ENCODE data around the gene HPN. TPM values are rescaled to one million over a fixed set of nuclear protein-coding genes. Genes with fewer than 3 reads are reported as not detected.

The HPN gene
- total and polyA plus RNA-seq, 2 of the 13 experiments (the other 11 are each of a cell fraction or from before 2014, with no cell fraction given) = 46.7 to 261 TPM

- TF ChIP-seq CREB1 (IDR thresholded peaks at IDR 0.05) (no peak), CREB1 (CRISPR knock-in tag; IDR thresholded peaks at IDR 0.05) (no peak), SP140L (CRISPR knock-in tag; IDR thresholded peaks at IDR 0.05; ENCODE audit: borderline replicate concordance) (no peak), ZNF280D (CRISPR knock-in tag; IDR thresholded peaks at IDR 0.05) (no peak), ZBTB7A (CRISPR knock-in tag; IDR thresholded peaks at IDR 0.05) (no peak; the same call in 1 of the 2 replicates), ZNF616 (CRISPR knock-in tag; IDR thresholded peaks at IDR 0.05; ENCODE audit: low read depth) (no peak), TBL1XR1 (IDR thresholded peaks at IDR 0.05; ENCODE audit: borderline replicate concordance, low read length, partially characterized antibody) (peak; percentile 23), ISL2 (CRISPR knock-in tag; IDR thresholded peaks at IDR 0.05) (peak; percentile 60), ZNF142 (CRISPR knock-in tag; IDR thresholded peaks at IDR 0.05) (no peak), CREM (IDR thresholded peaks at IDR 0.05) (peak; percentile 64; the same call in 1 of the 2 replicates), CREM (CRISPR knock-in tag; IDR thresholded peaks at IDR 0.05) (no peak), ZNF275 (CRISPR knock-in tag; IDR thresholded peaks at IDR 0.05; ENCODE audit: borderline replicate concordance) (no peak), NPAS2 (CRISPR knock-in tag; IDR thresholded peaks at IDR 0.05; ENCODE audit: borderline replicate concordance) (no peak), ZNF451 (CRISPR knock-in tag; IDR thresholded peaks at IDR 0.05) (no peak), SCMH1 (CRISPR knock-in tag; IDR thresholded peaks at IDR 0.05; ENCODE audit: borderline replicate concordance) (no peak), REPIN1 (CRISPR knock-in tag; IDR thresholded peaks at IDR 0.05; ENCODE audit: borderline replicate concordance, low read depth) (0 out of 2 replicates have a peak, but pooled peaks have one; percentile 47), ZNF263 (CRISPR knock-in tag; IDR thresholded peaks at IDR 0.05) (peak; percentile 66)
These were observed 46.6 kb upstream of the HPN start (continued) for GRCh38 chr19:34994643-34995541.
